Activated effector memory CD4-positive, alpha-beta T cell treated with anti-CD3 and anti-CD28 coated beads, Interleukin-2, amount 50 U/mL, for 16 hours (primary cell): ENCODE measurements around the gene GALNT2.

Experiments
- DNase-seq: peaks from one replicate; pipeline ENCODE4 v3.0.0-alpha.2; 2020

GALNT2 gene

DNA sequence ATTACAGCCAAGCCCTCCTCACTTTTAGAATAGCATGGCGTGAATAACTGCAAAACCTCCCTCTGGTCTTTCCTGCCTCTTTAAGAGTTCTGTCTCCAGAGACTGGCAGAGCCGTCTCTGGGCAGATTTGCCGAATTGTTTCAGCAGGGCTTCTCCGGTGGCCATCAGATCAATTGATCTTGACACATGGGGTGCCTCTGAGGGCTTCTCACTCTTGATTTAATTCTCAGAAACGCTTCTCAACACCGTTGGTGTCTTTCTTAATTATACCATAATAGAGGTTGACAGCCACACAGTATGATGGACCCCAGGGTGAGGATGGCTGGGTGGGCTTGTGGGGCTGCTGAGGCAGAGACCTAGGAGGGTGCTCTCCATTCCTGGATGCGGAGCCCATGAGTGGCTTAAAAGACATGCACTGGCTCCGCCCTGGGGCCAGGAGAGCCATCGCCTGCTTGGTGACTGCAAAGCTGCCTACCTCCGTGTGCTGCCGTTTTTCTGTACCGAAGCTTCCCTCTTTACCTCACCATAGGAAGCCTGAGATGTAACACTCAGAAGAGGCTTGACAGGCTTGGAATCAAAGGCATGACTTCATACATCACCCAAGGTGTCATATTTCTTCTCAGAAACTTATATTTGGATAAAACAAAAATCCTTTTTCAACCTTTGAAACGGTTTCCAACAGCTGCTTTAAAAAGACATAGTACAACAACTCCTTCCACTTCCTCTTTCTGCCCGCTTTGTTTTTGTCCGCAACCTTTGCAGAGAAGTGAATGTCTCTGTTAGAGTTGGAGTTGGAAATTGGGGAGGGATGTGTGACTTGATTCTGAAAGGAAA is 82.9 kb downstream of the GALNT2 start:
- DNase-seq: no peak

DNA sequence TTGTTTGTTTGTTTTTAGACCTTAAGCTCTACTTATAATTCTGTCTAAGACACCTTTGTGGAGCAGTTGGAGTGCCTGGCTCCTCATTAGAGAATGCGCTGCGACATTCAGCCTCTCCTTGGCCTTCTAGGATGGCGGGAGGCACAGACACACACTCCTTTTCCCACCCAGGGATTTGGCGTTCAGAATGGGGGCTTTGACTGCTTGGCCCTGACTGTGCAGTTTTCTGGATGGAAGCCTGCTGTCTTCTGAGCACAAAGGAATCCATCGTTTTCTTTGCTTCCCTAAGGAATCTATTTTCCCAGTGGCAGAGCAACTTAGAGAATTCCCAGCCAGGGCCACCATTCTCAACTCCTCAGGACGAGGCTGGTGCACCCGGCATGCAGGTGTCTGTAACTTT is 83.6 kb downstream of the GALNT2 start:
- DNase-seq: no peak

DNA sequence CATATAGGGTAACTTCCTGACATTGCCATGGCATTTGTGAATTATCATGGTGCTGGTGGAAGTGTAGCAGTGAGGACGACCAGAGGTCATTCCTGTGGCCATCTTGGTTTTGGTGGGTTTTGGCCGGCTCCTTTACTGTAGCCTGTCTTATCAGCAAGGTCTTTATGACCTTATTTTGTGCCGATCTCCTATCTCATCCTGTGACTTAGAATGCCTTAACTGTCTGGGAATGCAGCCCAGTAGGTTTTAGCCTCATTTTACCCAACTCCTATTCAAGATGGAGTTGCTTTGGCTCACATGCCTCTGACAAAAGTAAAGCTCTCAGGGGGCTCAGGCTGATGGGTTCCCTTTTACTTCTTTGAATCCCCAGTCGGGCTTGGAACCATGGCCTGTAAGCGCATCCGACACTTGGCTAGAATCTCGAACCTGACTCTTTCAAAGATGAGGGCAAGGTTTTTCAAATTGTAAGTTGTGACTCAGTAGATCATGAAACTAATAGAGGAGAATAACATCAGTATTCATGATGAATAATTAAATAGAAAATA is 85.0 kb downstream of the GALNT2 start:
- no peak for DNase-seq

DNA sequence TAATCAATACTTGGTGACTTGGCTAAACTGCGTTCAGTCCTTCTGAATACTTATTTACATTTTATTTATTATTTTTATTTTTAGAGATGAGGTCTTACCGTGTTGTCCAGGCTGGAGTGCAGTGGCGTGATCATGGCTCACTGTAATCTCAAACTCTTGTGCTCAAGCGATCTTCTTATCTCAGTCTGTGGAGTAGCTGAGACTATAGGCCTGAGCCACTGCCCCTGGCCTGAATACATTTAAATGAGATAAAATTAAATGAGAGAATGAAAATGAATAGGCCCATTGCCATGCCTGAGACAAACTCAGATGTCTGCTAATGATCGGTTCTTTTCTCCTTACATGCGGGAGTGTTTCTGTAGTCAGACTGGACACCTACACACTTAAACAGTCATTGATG is 86.0 kb downstream of the GALNT2 start:
- DNase-seq: no peak

DNA sequence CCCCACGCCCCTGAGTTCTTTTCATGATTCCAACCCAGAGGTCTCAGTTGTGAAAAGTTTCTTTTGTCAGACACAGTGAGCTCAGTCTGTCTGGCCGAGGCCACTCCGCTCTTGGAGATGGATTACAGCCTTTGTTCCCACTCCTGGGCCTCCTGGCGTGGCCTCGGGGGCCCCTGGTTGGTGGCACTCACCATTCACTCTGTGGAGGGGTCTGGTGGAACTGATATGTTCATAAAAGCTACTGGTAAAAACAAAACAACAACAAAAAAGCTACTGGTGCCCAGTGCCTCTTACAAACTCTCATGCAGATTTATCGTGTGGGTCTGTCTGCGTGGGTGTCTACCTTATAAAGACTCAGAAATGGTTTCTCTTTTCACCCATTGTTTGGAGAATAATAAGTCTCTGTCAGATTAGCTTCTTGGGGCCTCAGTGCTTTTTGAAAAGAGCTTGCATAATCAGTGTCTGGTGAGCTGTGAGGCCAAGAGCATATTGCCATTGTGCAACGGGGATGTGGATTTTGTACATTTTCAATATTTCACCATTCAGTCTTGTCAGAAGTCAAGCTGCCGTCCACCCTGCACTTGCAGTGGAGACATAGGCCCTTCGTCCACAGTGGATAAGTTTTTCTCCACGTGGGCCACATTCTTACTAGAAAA is 86.7 kb downstream of the GALNT2 start:
- DNase-seq: no peak

DNA sequence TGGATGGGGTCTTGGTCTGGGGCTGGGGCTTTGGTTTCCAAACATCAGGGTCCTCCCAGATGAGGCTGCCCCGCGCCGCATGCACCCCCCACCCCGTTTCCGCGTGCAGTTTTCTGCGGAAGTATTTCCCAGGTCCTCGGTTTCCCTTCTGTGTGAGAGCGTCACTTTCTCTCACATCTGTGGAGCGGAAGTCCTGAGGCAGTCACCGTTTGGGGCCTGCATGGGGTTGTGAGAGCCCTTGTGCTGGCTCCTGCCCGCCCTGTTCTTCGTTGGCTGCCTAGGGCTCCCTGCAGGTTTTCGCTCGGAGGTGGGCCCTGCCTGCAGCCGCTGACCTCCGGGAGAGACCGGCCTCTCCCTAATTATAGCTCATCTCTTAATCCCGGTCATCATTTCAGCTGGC is 88.0 kb downstream of the GALNT2 start:
- no peak for DNase-seq

DNA sequence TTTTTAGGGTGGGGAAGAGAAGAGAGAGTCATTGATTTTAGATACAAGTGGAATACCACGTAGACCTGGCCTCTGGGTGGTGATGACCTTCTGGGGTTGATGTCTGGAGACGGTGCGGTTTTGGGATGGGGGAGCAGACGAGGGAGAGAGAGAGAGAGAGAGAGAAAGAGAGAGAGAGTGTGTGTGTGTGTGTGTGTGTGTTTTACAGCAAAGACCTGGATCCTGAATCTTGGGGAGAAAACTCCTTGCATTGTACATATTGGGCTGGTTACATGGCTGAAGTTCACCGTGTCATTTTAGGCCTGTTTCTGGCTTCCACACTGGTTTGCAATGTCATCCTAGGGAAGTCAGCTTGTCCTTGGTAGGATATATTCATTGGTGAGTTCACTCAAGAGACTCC is 89.0 kb downstream of the GALNT2 start:
- DNase-seq: no peak

DNA sequence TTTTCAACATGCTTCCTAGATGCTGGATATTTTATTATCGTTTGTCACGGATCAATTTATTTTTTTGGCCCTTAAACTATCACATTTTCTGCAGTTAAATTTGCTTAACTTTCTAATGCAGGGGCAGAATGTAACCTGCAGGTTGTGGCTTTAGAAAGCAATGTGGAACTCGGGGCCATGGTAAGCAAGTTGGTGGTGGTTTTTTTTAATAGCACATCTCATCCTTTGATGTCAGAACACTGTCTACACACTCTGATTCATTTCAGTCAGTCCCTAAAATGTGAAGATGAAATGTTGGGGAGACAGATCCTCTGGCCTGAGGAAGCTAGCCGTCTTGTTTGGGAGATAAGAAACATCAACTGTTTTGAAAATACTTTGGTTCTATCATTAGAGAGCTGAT is 89.5 kb downstream of the GALNT2 start:
- no peak for DNase-seq

DNA sequence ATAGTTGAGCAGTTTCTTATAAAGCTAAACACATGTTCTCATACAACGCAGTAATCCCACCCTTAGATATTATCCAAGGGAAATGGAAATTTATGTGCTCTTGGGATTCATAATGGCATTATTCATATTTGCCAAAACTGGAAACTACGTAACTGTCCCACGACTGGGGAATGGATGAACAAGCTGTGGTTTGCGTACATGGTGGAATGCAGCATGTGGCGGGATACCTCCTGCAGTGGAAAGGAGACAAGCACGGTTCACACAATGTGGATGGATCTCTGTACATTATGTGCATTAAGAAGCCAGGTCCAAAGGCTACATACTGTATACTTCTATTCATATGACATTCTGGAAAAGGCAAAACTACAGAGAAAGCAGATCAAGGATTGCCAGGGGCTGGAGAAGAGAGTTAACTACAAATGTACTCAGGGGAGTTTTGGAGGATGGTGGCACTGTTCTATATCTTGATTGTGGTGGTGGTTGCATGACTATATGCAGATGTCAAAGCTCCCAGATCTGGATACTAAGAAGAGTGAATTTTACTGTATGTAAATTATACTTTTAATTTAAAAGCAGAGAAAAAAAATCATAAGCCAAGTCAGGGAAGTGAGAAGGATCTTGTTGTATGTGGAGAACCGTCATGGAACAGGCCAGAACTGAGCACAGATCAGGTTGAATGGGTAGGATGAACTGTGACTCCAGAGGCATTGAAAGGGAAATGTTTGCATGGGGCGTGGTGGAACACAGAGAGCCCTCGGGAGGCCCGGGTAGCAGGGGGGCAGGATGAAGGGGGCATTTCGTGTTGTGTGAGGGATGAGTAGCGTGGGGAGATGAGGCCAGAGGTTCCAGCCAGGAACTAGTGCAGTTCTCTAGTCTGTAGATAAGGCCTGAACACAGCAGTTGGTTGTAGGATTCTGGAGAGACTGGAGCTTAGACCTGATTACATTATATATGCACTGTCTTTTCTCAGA is 90.7 kb downstream of the GALNT2 start:
- DNase-seq: no peak

DNA sequence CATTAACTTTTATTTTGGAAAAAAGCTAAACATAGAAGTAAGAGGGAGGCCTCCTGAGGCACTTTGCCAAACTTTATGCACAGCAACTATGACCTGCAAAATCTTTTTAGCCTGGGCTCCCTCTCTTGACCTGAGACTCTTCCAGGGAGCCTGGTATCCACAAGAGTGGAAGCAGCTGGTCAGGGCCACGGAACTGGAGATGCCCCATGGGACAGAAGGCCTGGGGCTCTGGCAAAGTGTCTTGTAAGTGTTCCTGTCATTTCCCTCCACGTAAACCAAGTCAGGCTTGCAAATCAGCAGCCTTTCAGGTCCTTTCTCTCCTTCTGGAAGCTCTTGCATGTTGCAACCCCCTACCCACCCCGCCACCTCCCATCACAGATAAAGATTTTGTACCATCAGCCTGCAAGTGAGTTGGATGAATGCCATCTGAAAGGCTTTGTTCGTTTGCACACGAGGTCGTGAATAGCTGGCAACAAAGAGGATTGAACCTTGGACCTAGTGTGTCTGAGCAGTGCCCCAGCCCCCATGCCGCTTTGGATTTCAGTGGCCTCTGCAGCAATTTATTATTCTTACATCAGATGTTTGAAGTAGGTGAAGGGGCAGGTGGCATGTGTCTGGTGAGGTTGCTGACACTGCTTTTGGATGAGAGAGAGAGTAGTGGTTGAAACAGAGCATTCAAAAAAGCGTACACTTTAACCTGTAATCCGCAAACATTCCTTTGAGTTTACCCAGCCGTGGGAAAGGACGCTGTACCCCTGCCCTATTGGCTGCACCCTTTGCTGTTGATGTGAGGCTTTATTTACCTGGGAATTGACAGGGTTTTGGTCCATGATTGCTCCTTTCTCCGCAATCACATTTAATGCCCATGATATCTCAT is 91.6 kb downstream of the GALNT2 start:
- no peak for DNase-seq

DNA sequence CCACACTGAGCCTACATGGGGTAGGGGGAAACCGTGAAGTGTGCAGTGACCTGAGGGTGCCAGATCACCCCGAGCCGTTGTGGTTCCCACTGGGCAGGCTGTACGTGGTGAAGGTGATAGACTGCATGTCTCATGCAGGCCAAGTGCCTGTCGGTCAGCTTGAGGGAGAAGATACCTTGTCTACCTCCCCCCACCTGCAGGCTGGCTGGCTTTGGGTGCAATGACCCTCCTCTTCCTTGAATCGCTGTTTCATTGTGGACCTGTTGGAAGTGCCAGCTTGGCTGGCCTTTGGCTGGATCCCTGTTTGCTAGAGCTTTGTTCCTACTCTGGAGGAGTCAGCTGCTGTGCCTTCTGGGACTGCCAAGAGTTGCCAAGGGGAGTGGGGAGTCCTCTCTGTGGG is 92.5 kb downstream of the GALNT2 start:
- DNase-seq: no peak

DNA sequence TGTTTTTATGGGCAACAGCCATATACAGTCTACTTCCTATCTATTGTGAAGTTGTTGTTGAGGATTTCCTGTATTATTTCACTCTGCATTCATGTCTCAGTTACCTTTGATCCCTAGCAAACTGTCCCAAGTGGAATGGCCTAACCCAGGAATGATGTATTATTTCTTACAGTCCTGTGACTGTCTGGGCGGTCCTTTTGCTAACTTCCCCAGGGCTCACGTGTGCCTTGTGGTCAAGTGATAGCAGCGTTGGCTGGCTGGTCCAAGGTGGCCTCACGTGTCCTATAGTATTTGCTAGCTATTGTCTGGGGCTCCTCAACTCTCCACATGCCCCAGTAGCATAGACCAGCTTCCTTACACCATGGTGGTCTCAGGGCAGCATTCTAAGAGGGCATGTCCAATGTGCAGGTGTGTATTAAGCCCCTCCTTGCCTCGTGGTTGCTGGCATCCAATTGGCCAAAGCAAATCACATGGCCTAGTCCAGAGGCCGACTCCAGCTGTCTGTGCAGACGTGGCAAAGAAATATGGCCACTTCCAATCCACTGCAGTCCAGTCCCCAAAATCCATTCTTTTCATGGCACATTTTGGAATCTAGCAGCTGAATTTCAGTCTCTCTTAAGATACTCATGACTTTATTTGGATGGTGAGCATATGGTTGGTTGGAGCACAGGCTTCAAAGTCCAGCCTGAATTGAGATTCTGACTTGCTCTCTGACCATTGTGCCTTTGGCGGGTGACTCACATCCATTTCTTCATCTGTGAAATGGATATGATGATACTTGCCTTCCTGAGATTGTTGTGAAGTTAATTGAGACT is 94.1 kb downstream of the GALNT2 start:
- DNase-seq: no peak

DNA sequence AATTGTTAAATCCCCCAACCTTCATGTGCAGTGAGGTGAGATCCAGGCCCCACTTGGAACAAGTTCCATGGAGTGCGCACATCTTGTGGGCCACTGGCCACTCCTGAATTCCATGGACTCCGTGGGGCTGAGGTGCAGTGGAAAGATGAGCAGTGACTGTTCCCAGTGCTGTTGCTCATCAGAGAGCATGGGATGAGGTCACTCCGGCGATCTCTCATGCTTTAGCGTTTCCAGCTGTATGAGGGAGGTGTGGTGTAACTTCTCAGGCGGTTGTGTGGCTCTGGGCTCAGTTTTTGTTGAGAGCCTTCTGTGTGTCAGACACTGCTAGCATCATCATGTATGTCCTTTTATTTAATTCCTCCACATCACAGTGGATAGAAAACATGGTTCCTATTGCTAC is 96.2 kb downstream of the GALNT2 start:
- no peak for DNase-seq

DNA sequence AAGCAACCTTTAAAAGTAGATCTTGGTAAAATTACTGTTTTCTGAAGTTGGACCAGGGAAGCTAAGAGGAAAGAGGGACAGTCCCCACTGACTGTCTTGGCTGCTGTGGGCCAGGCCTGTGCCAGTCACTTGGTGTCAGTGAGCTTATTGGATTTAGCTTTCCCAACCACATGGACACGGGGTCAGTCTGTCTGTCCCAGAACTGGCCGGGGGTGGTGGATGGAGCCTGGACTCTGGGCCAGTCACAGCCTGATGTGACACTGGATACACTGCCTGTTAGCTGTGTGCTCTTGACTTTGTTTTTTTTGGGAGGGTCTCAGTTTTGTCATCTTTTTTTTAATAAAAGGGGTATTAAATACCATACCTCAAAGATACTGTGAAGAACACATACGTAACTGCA is 96.7 kb downstream of the GALNT2 start:
- no peak for DNase-seq

DNA sequence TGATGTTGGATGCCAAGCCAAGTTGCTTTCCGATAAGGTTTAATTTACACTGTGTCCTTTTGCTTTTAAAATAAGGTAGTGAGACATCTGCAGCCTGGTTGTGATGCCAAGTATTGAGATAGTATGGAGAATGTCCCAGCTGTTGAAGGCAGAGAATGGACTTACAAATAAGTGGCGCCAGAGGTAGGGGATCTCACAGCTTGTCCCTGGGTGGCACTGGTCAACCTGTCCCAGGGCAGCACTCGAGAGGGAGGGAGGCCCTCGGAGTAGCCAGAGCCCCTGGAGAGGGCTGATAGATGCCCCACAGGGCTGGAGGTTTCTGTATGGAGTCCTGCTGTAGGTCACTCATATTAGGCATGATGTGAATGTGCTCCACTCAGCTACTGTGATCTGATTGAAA is 98.5 kb downstream of the GALNT2 start:
- DNase-seq: no peak

DNA sequence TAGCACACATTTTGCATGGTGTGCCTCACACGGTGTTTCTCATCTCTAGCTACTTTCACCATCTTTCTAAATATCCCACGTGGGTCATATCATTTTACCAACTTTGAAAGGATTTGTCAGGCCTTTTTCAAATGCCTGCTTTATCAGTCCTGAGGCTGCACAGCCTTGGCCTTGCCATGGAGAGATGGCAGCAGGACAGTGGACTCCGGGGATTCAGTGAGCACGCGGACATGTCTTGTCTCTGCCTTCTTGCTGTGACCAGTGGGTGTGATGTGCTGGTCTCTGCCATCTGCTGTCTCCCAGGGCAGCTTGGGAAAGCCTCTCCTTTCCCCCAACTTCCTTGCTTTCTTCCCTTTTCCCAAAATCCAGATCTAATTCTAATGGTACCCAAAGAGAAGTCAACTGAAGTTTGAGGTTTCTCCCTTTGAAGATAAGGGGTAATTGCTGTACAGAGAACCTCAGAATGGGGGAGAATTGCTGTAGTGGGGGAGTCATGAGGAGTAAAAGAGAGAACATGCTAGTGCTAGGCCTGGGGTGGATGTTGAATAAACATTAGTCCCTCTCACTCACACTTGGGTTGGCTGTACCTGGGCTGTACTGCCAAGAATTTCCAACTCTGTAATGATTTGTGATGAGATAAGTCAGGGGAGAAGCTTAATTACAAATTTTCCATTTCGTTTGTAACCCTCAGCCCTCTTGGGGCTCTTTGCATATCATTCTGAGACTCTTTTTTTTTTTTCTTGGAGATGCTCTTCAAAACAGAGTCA is 99.5 kb downstream of the GALNT2 start:
- no peak for DNase-seq

DNA sequence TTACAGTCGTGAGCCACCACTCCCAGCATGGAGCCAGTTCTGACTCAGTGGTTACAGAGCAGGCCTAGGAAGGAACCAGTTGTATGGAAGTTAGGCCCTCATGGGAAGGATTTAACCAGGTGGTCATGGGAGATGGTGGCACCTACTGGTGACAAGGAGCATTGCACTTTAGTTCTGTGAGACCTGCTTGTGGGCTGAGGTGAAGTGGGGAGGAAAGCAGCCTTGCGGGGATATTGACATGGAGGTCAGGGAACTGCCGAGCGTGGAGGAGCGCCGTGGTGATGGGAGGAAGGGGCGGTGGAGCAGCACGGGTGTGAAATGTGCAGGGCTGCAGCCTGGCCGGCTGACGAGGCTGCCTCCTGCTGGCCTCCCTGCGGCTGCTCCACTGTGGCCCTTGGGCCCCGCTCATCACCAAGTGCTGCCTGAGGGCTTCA is 100.4 kb downstream of the GALNT2 start:
- DNase-seq: peak; percentile 71

DNA sequence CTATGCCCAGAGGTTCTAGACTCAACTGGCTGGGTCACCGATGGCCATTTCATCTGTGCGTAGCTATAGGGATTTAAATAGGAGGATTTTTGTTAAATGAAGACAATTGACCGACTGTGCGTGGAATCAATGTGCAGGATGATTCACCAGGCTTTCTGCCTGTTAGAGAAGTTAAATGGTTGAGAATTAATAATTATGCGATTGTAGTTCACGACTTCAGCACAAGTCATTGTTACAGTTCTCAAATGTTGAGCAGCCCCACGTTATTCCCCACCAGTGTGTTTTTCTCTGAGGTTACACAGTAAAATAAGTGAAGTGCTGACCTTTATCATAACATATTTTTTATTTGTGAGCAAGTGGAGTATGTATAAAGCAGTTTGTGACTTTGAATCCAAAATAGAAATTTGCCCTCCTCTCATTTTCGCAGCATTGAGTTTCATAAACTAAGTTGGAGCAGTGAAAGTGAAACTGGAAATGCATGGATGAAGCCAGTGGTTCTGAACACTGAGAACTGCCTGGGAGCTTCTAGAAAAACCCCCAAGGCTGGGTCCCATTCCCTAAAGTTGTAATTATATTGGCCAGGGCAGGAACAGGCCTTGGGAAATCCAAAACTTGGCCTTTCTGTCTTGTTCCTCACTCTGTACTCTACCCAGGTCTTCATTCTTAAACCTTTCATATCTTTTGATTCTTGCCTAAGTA is 102.6 kb downstream of the GALNT2 start:
- DNase-seq: no peak

DNA sequence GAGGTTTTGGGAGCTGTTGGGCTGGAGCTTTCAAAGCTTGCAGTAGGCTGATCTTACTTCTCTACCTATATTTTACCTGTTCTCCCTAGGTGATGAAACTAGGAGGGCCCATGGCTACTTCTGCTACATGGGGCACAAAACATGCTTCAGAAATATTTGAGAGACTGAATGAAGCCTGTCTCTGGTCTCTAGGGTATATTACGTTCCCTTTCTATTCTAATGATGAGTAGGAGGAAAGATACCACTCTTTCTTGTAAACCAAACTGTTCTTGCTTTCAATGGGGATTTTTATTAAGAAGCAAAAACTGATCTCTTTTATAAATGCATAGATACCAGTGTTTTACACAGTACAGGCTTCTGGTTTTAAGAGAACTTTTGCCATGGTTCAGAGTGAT is 103.1 kb downstream of the GALNT2 start:
- DNase-seq: no peak

DNA sequence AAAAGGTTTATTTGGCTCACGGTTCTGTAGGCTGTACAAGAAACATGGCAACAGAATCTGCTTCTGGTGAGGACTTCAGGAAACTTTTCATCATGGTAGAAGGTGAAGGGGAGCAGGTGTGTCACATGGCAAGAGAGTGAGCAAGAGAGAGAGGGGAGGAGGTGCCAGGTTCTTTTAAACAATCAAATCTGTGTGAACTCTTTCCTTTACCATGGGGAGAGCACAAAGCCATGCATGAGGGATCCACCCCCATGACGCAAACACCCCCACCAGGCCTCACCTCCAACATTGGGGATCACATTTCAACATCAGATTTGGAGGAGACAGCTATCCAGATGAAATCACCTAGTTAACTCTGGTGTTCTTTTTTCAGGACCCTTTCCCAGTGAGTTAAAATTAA is 103.6 kb downstream of the GALNT2 start:
- no peak for DNase-seq
